HG02588 (cell line): ENCODE measurements around the gene PTPN14.
"Not testable (repeated sequence)": the region's sequence is repeated elsewhere in the genome, so short reads cannot be mapped to it uniquely, and the experiment has no call there.

Experiments
- ATAC-seq: cut with Tn5 transposase; IDR thresholded peaks from one replicate; pipeline ENCODE4 v1.9.1; 2021; ENCODE audit warnings: mild to moderate bottlenecking, moderate library complexity; ENCODE audit not compliant: unreplicated experiment

The PTPN14 gene

GRCh38 chr1:214404571-214405213 lies 146.7 kb downstream of the PTPN14 start:
- ATAC-seq: no peak

GRCh38 chr1:214404154-214404553 lies 147.2 kb downstream of the PTPN14 start:
- ATAC-seq: peak; percentile 75

- ATAC-seq: no peak
Measured at GRCh38 chr1:214403431-214403830, 148.0 kb downstream of the PTPN14 start.

- ATAC-seq: no peak
Measured at GRCh38 chr1:214402613-214403083, 148.8 kb downstream of the PTPN14 start.

GRCh38 chr1:214401666-214402065 lies 149.7 kb downstream of the PTPN14 start:
- no peak for ATAC-seq

- no peak for ATAC-seq
Measured at GRCh38 chr1:214400131-214400530, 151.3 kb downstream of the PTPN14 start.

GRCh38 chr1:214398490-214398889 lies 152.9 kb downstream of the PTPN14 start:
- no peak for ATAC-seq

- no peak for ATAC-seq
Measured at GRCh38 chr1:214397497-214397896, 153.9 kb downstream of the PTPN14 start.

- ATAC-seq: no peak
Measured at GRCh38 chr1:214396330-214396729, 155.1 kb downstream of the PTPN14 start.

- ATAC-seq: not testable (repeated sequence)
Measured at GRCh38 chr1:214394569-214394968, 156.8 kb downstream of the PTPN14 start.

GRCh38 chr1:214393086-214393485 lies 158.3 kb downstream of the PTPN14 start:
- no peak for ATAC-seq

- no peak for ATAC-seq
Measured at GRCh38 chr1:214391873-214392645, 159.3 kb downstream of the PTPN14 start.

- no peak for ATAC-seq
Measured at GRCh38 chr1:214389734-214390133, 161.7 kb downstream of the PTPN14 start.

- ATAC-seq: no peak
Measured at GRCh38 chr1:214386747-214387146, 164.7 kb downstream of the PTPN14 start.

GRCh38 chr1:214386333-214386732 lies 165.1 kb downstream of the PTPN14 start:
- no peak for ATAC-seq

- ATAC-seq: no peak
Measured at GRCh38 chr1:214385428-214385827, 166.0 kb downstream of the PTPN14 start.

GRCh38 chr1:214384373-214385079 lies 166.9 kb downstream of the PTPN14 start:
- no peak for ATAC-seq

- ATAC-seq: no peak
Measured at GRCh38 chr1:214383381-214384372, 167.7 kb downstream of the PTPN14 start.

- no peak for ATAC-seq
Measured at GRCh38 chr1:214380986-214381695, 170.3 kb downstream of the PTPN14 start.

- no peak for ATAC-seq
Measured at GRCh38 chr1:214380396-214380795, 171.0 kb downstream of the PTPN14 start.
